ENCODE data around the gene C5orf46.

GRCh38 chr5:147898875-147899401 is 7.4 kb downstream of the C5orf46 start:
- TF ChIP-seq CTCF (IDR thresholded peaks at IDR 0.05; ENCODE audit: poor library complexity) (no peak), EZH2phosphoT487 (IDR thresholded peaks at IDR 0.05; ENCODE audit: low read depth, severe bottlenecking, unreplicated experiment) (no peak)
